Activated CD8-positive, alpha-beta memory T cell treated with anti-CD3 and anti-CD28 coated beads, Interleukin-2, amount 50 U/mL, for 1 hour (primary cell): ENCODE measurements around the gene ARIH1.
"Not testable (repeated sequence)": the region's sequence is repeated elsewhere in the genome, so short reads cannot be mapped to it uniquely, and the experiment has no call there.

Experiments used
- DNase-seq: peaks from one replicate; pipeline ENCODE4 v3.0.0-alpha.2; 2020; ENCODE audit errors: extremely low read depth

Gene ARIH1

GRCh38 chr15:72473614-72474465, at the start of gene ARIH1:
ARIH1 (plus strand) TSS chr15:72474330; CDS start chr15:72474640, 310 bp downstream.
- peak; percentile 84 for DNase-seq

- DNase-seq = no peak
Observed at GRCh38 chr15:72426753-72427152, 47.4 kb upstream of the ARIH1 start.

- DNase-seq = no peak
Observed at GRCh38 chr15:72437650-72438316, 36.3 kb upstream of the ARIH1 start.

- DNase-seq = not testable (repeated sequence)
Observed at GRCh38 chr15:72442848-72443247, 31.3 kb upstream of the ARIH1 start.

GRCh38 chr15:72445426-72445825, 28.7 kb upstream of the ARIH1 start:
- DNase-seq = no peak

- no peak for DNase-seq
Observed at GRCh38 chr15:72450805-72451204, 23.3 kb upstream of the ARIH1 start.

- DNase-seq = no peak
Observed at GRCh38 chr15:72451224-72451623, 22.9 kb upstream of the ARIH1 start.

GRCh38 chr15:72456684-72457083, 17.4 kb upstream of the ARIH1 start:
- no peak for DNase-seq

GRCh38 chr15:72460402-72460801, 13.7 kb upstream of the ARIH1 start:
- DNase-seq = no peak

GRCh38 chr15:72463702-72464101, 10.4 kb upstream of the ARIH1 start:
- no peak for DNase-seq

- DNase-seq = no peak
Observed at GRCh38 chr15:72464251-72464650, 9.9 kb upstream of the ARIH1 start.

GRCh38 chr15:72468103-72468502, 6.0 kb upstream of the ARIH1 start:
- DNase-seq = no peak

- no peak for DNase-seq
Observed at GRCh38 chr15:72472992-72473610, 1.0 kb upstream of the ARIH1 start.

- DNase-seq = no peak
Observed at GRCh38 chr15:72474466-72474911, 359 bp downstream of the ARIH1 start.

- peak; percentile 53 for DNase-seq
Observed at GRCh38 chr15:72474912-72475628, 940 bp downstream of the ARIH1 start.

- DNase-seq = no peak
Observed at GRCh38 chr15:72475674-72476073, 1.5 kb downstream of the ARIH1 start.

- not testable (repeated sequence) for DNase-seq
Observed at GRCh38 chr15:72476330-72476729, 2.2 kb downstream of the ARIH1 start.

- DNase-seq = no peak
Observed at GRCh38 chr15:72481015-72481659, 7.0 kb downstream of the ARIH1 start.

GRCh38 chr15:72482275-72482674, 8.1 kb downstream of the ARIH1 start:
- DNase-seq = no peak

GRCh38 chr15:72483279-72483678, 9.1 kb downstream of the ARIH1 start:
- DNase-seq = no peak

GRCh38 chr15:72486144-72486543, 12.0 kb downstream of the ARIH1 start:
- DNase-seq = no peak
